A673 (cell line): ENCODE results near the gene ABCG5. TPM values are rescaled to one million over a fixed set of nuclear protein-coding genes. Genes with fewer than 3 reads are reported as not detected.

Experiments
- BruUV-seq: library from RNA; stranded (reverse); fragments of 400-500 nt; replicated peaks from 2 replicates; lab custom pipeline; 2021; lab: Mats Ljungman, UMichigan
- CTCF ChIA-PET: fragments of 300-600 bp; sonication (Branson Sonifier 250); formaldehyde crosslinking; loops from one replicate; lab custom pipeline; 2022; ENCODE audit warnings: antibody characterized with exemption; lab: Charles Lee
- POLR2A ChIA-PET: fragments of 300-600 bp; sonication (Branson Sonifier 250); formaldehyde crosslinking; loops from one replicate; lab custom pipeline; 2022; ENCODE audit warnings: antibody characterized with exemption; ENCODE audit not compliant: low non-redundant PET; lab: Charles Lee
- DNase-seq: peaks from one replicate; pipeline ENCODE4 v3.0.0-alpha.2; 2015; ENCODE audit warnings: low spot score
- H3K27ac ChIP-seq: fragments of 200-600 bp; sonication (generic); 2 replicates; pipeline ENCODE4 v1.5.1; 2016; ENCODE audit warnings: mixed run types, low read depth, mild to moderate bottlenecking, mixed read lengths, antibody characterized with exemption, low read length; ENCODE audit not compliant: poor library complexity, severe bottlenecking
- H3K27me3 ChIP-seq: fragments of 200-600 bp; sonication (generic); replicated peaks from 2 replicates; pipeline ENCODE4 v1.6.1; 2017; ENCODE audit warnings: mixed run types, low read depth, mild to moderate bottlenecking, mixed read lengths, antibody characterized with exemption, low read length; ENCODE audit not compliant: insufficient read depth, poor library complexity
- H3K36me3 ChIP-seq: fragments of 200-600 bp; sonication (generic); 2 replicates; pipeline ENCODE4 v1.6.1; 2016; ENCODE audit warnings: mixed run types, mild to moderate bottlenecking, mixed read lengths, antibody characterized with exemption, low read length; ENCODE audit not compliant: insufficient read depth, poor library complexity, severe bottlenecking
- H3K4me1 ChIP-seq: fragments of 200-600 bp; sonication (generic); 2 replicates; pipeline ENCODE4 v1.6.1; 2017; ENCODE audit warnings: mixed run types, mild to moderate bottlenecking, mixed read lengths, antibody characterized with exemption, low read length; ENCODE audit not compliant: insufficient read depth, poor library complexity, severe bottlenecking
- H3K4me3 ChIP-seq: fragments of 200-600 bp; sonication (generic); 2 replicates; pipeline ENCODE4 v1.5.1; 2016; ENCODE audit warnings: low read depth, mixed run types, mild to moderate bottlenecking, mixed read lengths, low read length; ENCODE audit not compliant: poor library complexity, severe bottlenecking
- H3K9me3 ChIP-seq: fragments of 200-600 bp; sonication (generic); 2 replicates; pipeline ENCODE4 v1.6.1; 2016; ENCODE audit warnings: mixed run types, low read depth, mild to moderate bottlenecking, mixed read lengths, antibody characterized with exemption, low read length; ENCODE audit not compliant: poor library complexity, severe bottlenecking
- CTCF ChIP-seq: fragments of 300-800, 200-600 bp; sonication (generic); conservative IDR thresholded peaks from 2 replicates; pipeline ENCODE4 v1.5.1; 2017; ENCODE audit warnings: low read depth, mild to moderate bottlenecking, antibody characterized with exemption, low read length, moderate library complexity, mixed read lengths
- EZH2 ChIP-seq: fragments of 200-600 bp; sonication (generic); IDR thresholded peaks from 2 replicates; pipeline ENCODE4 v1.6.1; 2017; ENCODE audit warnings: borderline replicate concordance, low read depth, mild to moderate bottlenecking, mixed read lengths, antibody characterized with exemption, low read length; ENCODE audit not compliant: poor library complexity, severe bottlenecking
- intact Hi-C: fragments of 100-400 bp; cut with micrococcal nuclease; formaldehyde crosslinking; loops from one replicate; pipeline ENCODE4 v1.10.0; 2022; ENCODE audit not compliant: unreplicated experiment
- total RNA-seq: library from RNA; stranded (reverse); gene quantifications from 2 replicates; pipeline ENCODE4 v1.2.3, GENCODE V29; 2021

Gene ABCG5
- total RNA-seq, 1 experiment from 2014 or later: not detected

DNA sequence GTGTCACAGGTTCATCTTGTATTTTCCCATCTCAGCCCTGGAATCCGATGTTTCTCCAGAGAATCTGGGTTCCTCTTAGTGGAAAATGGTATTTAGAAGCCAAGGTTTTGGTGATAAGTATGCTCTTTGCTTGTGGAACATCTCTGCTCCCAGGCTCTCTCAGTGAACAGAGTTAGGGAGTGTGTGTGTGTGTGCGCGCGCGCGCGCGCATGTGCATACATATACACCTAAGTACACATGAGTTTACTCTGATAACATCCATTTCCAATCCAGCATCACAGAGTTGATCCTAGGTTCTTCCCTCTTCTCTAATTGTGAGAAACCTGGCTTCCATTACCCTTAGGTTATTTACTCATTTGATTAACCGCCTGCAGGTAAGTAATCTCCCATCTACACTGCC is 41.8 kb upstream of the ABCG5 start:
- no peak for DNase-seq
- no peaks in the 10 kb centered on the region for H3K9me3 ChIP-seq
- peaks cover 4% of the 10 kb centered on the region for H3K4me1 ChIP-seq
- H3K27ac ChIP-seq: no peak overlapping the region
- TF ChIP-seq CTCF (no peak), EZH2 (no peak)
- POLR2A ChIA-PET: no interaction called here
- no peaks in the 10 kb centered on the region for H3K27me3 ChIP-seq
- no peak overlapping the region for H3K4me3 ChIP-seq
- CTCF ChIA-PET: no interaction called here
- no peaks in the 10 kb centered on the region for H3K36me3 ChIP-seq
- intact Hi-C loops: no loop called here
- no TSS peak for BruUV-seq

DNA sequence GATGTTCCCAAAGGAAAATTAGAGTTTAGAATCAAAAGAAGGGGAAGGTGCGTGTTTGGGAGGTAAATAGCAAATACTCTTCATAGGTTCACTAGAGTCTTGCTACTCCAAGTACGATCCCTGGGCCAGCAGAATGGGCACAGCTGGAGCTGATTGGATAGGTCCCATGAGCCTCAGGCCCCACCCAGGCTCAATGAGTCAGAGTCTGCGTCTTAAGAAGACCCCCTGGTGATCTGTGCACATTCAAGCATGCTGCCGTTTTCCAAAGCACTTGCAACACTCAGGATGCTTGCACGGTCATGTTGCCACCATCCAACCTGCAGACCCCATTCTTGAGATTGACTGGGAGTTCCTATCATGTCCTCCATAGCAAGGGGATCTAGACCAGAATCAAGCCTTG is 40.6 kb upstream of the ABCG5 start:
- no peak for TF ChIP-seq CTCF
- TF ChIP-seq EZH2: no peak
- CTCF ChIA-PET: no interaction called here
- intact Hi-C loops: loop anchor here (2.0 to 10.0 kb wide), 3 partner anchors 266 to 1076 kb away; no protein-coding TSS in a partner anchor
- peak; percentile 89 for DNase-seq
- no peaks in the 10 kb centered on the region for H3K9me3 ChIP-seq
- no peaks in the 10 kb centered on the region for H3K36me3 ChIP-seq
- H3K4me3 ChIP-seq: no peak overlapping the region
- POLR2A ChIA-PET: no interaction called here
- no peaks in the 10 kb centered on the region for H3K27me3 ChIP-seq
- no peak overlapping the region for H3K27ac ChIP-seq
- no TSS peak for BruUV-seq
- H3K4me1 ChIP-seq: peaks cover 4% of the 10 kb centered on the region

GRCh38 chr2:43877782-43878464 is 39.3 kb upstream of the ABCG5 start:
- Histone ChIP-seq H3K27me3 (no peaks in the 10 kb centered on the region), H3K4me3 (no peak overlapping the region), H3K4me1 (peaks cover 4% of the 10 kb centered on the region), H3K27ac (no peak overlapping the region), H3K9me3 (no peaks in the 10 kb centered on the region), H3K36me3 (no peaks in the 10 kb centered on the region)
- CTCF ChIA-PET: interaction anchor here (0.6 to 1.0 kb wide), 2 partner anchors 273 to 414 kb away, joined by 3 read pairs; no protein-coding TSS in a partner anchor
- BruUV-seq: no TSS peak
- DNase-seq: peak; percentile 74
- POLR2A ChIA-PET: no interaction called here
- TF ChIP-seq CTCF (peak; percentile 98), EZH2 (no peak)
- intact Hi-C loops: loop anchor here (2.0 to 10.0 kb wide), 3 partner anchors 265 to 1077 kb away; no protein-coding TSS in a partner anchor
